GM12891 (cell line): Measurements from ENCODE around the gene TMEM145.

Experiments used
- POLR2A ChIP-seq: IDR thresholded peaks from 2 replicates; pipeline ENCODE4 v1.6.1; 2011; ENCODE audit warnings: low read depth, low read length, control low read depth
- SPI1 ChIP-seq: IDR thresholded peaks from 2 replicates; pipeline ENCODE4 v1.6.1; 2011; ENCODE audit warnings: low read depth, low read length, control low read depth
- TAF1 ChIP-seq: IDR thresholded peaks from 2 replicates; pipeline ENCODE4 v1.6.1; 2011; ENCODE audit warnings: low read depth, low read length, control low read depth

DNA sequence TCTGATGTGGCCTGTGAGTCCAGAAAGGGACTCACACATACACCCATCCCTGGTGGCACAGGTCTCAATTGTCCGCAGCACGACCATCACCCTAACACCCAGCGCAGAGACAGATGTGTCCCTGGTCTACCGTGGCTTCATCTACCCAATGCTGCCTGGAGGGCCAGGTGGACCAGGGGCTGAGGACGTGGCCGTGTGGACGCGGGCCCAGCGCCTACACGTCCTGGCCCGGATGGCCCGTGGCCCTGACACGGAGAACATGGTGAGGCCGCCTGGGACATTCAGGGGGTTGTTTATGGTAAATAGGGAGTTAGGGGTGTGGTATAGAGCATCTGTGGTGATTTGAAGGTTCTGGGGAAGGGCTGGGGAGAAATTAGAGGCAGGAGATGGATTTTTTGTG is 35.1 kb downstream of the TMEM145 start:
- TF ChIP-seq TAF1 (no peak), POLR2A (no peak), SPI1 (no peak)
